ENCODE data around the gene FGF19.

Gene FGF19, protein sequence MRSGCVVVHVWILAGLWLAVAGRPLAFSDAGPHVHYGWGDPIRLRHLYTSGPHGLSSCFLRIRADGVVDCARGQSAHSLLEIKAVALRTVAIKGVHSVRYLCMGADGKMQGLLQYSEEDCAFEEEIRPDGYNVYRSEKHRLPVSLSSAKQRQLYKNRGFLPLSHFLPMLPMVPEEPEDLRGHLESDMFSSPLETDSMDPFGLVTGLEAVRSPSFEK

GRCh38 chr11:69703768-69704507 is at the start of gene FGF19:
FGF19 (minus strand) TSS chr11:69704022; CDS start chr11:69703876, 146 bp downstream.
- no peak for DNase-seq

GRCh38 chr11:69752890-69753289 is 49.1 kb upstream of the FGF19 start:
- DNase-seq: no peak

GRCh38 chr11:69750875-69751597 is 47.2 kb upstream of the FGF19 start:
- no peak for DNase-seq

DNA sequence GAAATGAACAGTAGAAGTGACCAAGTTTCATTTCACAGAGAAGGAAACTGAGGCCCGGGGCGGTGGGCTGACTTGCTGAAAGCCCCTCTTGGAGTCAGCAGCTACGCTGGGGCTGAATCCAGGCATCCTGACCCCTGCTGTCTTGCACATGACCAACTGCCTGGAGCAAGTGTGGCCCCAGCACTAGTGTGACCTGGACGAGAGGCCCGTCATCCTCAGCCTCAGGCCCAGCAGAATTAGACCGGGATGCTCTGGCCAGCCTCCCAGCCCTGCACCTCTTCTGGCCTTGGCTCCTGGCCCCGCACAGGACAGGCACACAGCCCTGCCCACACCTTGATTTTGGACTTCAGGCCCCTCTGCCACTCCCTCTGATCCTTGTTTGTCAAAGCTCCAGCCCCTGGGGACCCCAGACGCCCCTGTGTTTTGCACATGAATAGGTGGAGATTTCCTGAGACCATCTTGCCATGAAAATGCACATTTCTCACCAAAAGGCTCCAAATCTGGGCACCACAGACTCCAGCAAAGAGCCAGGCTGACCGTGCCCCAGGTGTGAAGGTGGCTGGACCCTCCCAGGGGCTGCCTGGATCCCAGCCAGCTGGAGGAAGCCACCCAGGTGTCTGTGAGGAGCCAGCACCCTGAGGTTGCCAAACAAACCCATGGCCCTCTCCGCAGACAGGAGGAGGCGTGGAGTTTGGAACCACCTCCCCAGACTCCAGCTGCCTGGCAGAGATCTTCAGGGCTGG is 46.5 kb upstream of the FGF19 start:
- no peak for DNase-seq

DNA sequence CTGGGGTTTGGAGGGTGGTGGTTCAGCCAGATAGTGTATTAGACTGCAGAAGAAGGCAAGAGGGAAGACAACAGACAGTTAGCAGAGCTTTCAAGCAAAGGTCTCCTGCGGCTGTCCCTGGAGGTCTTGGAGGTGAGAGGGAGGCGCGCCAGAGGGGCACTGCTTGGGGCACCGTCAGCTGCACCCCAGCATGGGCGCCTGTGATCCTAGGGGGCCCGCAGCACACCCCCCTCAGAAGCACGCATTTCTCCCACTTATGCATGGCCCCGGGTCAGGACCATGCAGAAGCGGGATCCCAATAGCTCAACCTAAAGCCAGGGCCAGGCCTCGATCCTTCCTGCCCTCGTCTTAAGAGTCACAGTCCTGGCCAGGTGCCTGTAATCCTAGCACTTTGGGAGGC is 44.8 kb upstream of the FGF19 start:
- no peak for DNase-seq

GRCh38 chr11:69746752-69747742 is 43.2 kb upstream of the FGF19 start:
- no peak for DNase-seq

DNA sequence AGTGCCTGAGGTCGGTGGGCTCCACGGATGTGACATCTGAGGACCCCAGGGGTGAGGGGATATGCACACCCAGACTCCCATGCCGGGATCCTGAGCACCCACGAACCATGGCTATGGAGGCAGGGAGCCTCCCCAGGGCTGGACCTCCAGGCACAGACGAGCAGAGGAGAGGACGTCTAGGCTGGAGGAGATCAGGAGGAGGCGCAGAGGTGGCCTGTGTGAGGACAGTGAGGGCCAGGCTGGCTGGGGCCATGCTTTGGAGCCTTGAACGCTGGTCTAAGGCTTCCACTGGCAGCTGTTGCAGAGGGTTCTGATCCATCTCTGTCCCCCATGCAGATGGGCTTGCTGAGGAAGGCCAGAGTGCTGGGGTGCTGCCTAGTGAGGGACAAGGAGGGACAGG is 42.3 kb upstream of the FGF19 start:
- DNase-seq: no peak

DNA sequence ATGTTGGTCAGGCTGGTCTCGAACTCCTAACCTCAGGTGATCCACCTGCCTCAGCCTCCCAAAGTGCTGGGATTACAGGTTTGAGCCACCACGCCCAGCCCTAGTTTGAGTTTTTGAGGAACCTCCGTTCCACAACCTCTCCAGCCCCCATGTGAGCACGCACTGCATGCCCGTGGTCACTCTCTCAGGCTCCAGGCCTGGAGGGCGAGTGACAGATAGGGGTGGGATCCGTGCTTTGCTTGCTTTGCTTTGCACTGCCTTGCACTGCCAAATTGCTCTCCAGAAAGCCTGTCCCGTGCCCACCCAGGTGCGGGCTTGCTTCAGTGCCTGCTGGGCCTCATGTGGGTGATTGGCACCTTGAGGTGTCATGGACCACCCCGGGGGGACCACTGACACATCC is 41.4 kb upstream of the FGF19 start:
- DNase-seq: no peak

- no peak for DNase-seq
Measured at GRCh38 chr11:69744435-69744834, 40.6 kb upstream of the FGF19 start.

DNA sequence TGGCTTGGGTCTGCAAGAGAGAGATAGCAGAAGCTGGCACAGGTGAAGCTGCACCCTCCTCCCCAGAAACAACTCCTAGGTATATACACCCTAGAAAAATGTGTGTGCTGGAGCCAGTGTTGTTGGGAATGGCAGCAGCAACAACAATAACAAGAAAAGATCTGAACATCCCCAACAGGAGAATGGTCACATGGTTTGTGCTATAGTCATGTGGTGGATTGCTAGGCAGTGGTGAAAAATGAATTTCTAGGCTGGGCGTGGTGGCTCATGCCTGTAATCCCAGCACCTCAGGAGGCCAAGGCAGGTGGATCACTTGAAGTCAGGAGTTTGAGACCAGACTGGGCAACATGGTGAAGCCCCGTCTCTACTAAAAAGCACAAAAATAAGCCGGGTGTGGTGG is 31.0 kb upstream of the FGF19 start:
- no peak for DNase-seq

- DNase-seq: no peak
Measured at GRCh38 chr11:69734367-69734766, 30.5 kb upstream of the FGF19 start.

GRCh38 chr11:69732910-69733309 is 29.1 kb upstream of the FGF19 start:
- no peak for DNase-seq

- DNase-seq: no peak
Measured at GRCh38 chr11:69731110-69731509, 27.3 kb upstream of the FGF19 start.

DNA sequence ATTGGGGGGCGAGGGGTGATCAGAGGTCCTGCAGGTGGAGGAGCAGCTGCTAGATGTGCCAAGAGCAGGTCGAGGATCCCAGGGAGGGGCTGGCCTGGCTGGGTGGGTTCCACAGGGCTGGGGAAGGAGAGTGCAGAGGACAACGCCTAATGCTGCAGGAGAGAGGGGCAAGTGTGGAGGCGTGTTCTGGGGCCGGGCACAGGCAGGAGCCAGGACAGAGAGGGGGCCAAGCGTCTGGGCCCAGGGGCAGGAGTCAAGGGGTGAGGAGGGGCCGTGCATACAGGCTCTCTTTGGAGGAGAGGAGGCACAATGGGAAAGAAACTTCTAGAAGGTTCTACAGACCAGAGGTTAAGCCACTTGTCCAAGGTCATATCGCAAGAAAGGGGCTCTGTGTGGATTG is 26.7 kb upstream of the FGF19 start:
- DNase-seq: no peak

- no peak for DNase-seq
Measured at GRCh38 chr11:69729252-69729651, 25.4 kb upstream of the FGF19 start.

GRCh38 chr11:69727266-69727665 is 23.4 kb upstream of the FGF19 start:
- DNase-seq: no peak

DNA sequence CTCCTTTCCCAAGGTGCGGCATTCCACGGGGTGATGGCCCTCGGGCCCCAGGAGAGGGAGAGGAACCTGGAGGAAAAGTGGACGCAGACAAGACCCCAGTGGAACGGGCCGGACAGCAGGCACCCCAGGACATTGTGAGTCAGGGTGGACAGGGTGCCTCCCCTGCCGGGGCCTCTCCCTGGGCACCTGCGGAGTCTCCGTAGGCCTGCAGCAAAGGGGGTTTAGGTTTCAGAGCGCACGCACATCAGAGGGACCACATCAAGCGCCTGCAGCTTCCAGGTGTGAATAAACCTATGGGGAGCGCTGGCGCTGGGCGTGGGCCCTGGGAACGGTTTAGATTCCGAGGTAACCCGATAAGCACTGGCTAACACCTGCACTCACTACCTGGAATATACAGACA is 22.7 kb upstream of the FGF19 start:
- no peak for DNase-seq

DNA sequence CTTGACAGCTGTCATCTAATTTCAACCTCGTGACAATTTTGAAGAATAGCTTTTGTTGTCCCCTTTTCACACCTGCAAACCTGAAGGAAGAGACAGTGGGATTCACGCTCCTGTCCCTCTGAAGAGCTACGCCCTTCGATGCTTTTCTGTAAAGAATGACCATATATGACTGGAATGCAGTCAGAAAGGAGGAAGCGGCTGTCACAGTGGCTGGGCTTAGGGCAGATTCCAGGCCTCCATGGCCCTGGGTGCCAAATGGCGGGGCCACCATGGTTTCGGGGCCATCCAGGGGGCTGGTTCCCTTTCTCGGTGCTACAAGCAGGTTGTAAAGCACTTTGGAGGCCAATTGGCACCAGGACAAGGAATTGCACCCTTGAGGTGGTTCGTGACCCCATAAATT is 22.2 kb upstream of the FGF19 start:
- DNase-seq: no peak

DNA sequence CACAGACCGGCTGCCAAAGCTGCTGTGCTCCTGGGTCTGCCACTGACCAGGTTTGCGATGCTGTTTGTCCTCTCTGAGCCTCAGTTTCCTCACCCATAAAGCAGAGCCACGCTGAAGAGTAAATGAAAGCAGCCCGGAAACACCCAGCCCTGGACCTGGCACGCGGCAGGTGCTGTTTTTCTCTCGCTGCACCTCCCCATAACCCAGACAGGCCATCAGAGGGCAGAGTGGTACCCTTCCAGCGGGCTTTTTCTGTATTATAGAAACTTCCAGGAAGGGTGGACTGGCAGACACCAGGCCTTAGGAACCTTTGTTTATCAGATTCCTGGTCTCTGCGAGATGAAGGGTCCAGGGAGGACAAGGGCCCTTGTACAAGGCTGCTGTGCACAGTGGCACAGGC is 17.9 kb upstream of the FGF19 start:
- DNase-seq: no peak

DNA sequence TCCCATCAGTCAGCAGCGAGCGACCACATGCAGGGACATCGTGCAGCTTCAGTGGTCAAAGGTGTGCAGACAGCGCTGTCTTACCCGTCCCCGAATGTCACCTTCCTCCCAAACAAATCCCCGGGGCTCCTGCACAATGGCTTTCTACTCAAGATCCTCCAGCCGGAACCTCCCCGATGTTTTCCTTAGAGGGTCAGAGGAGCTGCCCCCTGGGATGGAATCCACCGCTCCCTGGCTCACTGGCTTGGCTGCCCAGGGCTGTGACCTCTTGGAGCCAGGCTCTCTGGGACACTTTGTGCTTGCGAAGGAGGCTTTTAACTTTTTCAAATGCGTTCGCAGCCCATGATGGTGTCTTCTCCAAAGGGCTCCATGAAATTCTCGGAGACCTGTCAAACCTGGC is 17.3 kb upstream of the FGF19 start:
- no peak for DNase-seq

DNA sequence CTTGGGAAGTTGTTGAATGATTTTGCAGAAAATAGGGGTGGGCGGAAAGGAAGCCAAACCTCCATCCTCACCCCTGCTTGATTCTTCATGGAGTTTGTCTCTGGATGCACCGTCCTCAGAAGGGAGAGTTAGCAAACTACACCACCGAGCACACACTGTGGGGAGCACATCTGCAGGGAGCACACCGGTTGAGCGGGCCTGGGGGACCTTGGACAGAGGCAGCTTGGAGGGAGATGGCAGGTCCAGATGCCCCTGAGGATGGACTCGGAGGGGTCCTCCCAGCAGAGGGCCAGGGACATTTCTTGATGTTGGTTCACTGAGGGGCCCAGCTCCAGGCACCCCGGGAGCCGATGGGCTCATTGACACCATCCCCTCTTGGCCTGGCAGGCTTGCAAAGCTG is 15.1 kb upstream of the FGF19 start:
- no peak for DNase-seq

- no peak for DNase-seq
Measured at GRCh38 chr11:69718147-69718546, 14.3 kb upstream of the FGF19 start.
